Liver (tissue), 9 donors: ENCODE data around the gene ADGRV1. TPM values are rescaled to one million over a fixed set of nuclear protein-coding genes. Genes with fewer than 3 reads are reported as not detected.

Source experiments
- DNase-seq: peaks from one replicate; pipeline ENCODE4 v3.0.0-alpha.2; 2017; ENCODE audit warnings: low spot score
- H3K27ac ChIP-seq, 2 donors: one replicate each; pipeline ENCODE4 v1.7.0; 2013; ENCODE audit warnings: inconsistent platforms in 2 of 2, low read length in 2 of 2, control low read depth in 1 of 2, low read depth in 1 of 2, mild to moderate bottlenecking in 1 of 2
- H3K27me3 ChIP-seq, 4 donors: one replicate each; pipeline versions ENCODE4 v1.6.1 to v1.7.0; 2013; ENCODE audit warnings: low read length in 3 of 4, inconsistent platforms in 1 of 4, mild to moderate bottlenecking in 1 of 4, moderate library complexity in 1 of 4; ENCODE audit not compliant: control insufficient read depth in 4 of 4, insufficient read depth in 4 of 4
- H3K36me3 ChIP-seq, 4 donors: one replicate each; pipeline versions ENCODE4 v1.6.1 to v1.7.0; 2013; ENCODE audit warnings: low read length in 3 of 4, mild to moderate bottlenecking in 3 of 4, low read depth in 1 of 4, moderate library complexity in 1 of 4; ENCODE audit not compliant: control insufficient read depth in 4 of 4, insufficient read depth in 3 of 4
- H3K4me1 ChIP-seq, 4 donors: one replicate each; pipeline versions ENCODE4 v1.6.1 to v1.7.0; 2013; ENCODE audit warnings: low read length in 3 of 4, mild to moderate bottlenecking in 3 of 4, moderate library complexity in 1 of 4; ENCODE audit not compliant: control insufficient read depth in 4 of 4, insufficient read depth in 4 of 4
- H3K4me3 ChIP-seq, 3 donors: one replicate each; pipeline versions ENCODE4 v1.6.1 to v1.7.0; 2013; ENCODE audit warnings: low read length in 3 of 3, control low read depth in 1 of 3, low read depth in 1 of 3, mild to moderate bottlenecking in 1 of 3
- H3K9ac ChIP-seq, 2 donors: one replicate each; pipeline ENCODE4 v1.7.0; 2013; ENCODE audit warnings: low read length in 2 of 2, mild to moderate bottlenecking in 2 of 2, moderate library complexity in 2 of 2, control low read depth in 1 of 2, low read depth in 1 of 2
- H3K9me3 ChIP-seq, 4 donors: one replicate each; pipeline versions ENCODE4 v1.6.1 to v1.7.0; 2013; ENCODE audit warnings: low read length in 3 of 4; ENCODE audit not compliant: control insufficient read depth in 4 of 4
- CTCF ChIP-seq: fragments of 150-350 bp; IDR thresholded peaks from 2 replicates; pipeline ENCODE4 v1.5.1; 2017; ENCODE audit warnings: improper control_type of control experiment, low read depth, low read length; ENCODE audit not compliant: missing input control
- EGR1 ChIP-seq, 2 donors: IDR thresholded peaks; 2 replicates each; pipeline ENCODE4 v1.6.1; 2016 to 2018; ENCODE audit warnings: antibody characterized with exemption in 2 of 2, low read depth in 2 of 2
- FOXA2 ChIP-seq: IDR thresholded peaks from 2 replicates; pipeline ENCODE4 v1.6.1; 2016; ENCODE audit warnings: antibody characterized with exemption
- GABPA ChIP-seq, 2 donors: IDR thresholded peaks in 1 of 2; conservative IDR thresholded peaks in 1 of 2; 2 replicates each; pipeline ENCODE4 v1.6.1; 2016; ENCODE audit warnings: antibody characterized with exemption in 2 of 2, mild to moderate bottlenecking in 1 of 2, moderate library complexity in 1 of 2
- HNF4G ChIP-seq: IDR thresholded peaks from 2 replicates; pipeline ENCODE4 v1.6.1; 2016; ENCODE audit warnings: antibody characterized with exemption
- JUND ChIP-seq, 2 donors: IDR thresholded peaks; 2 replicates each; pipeline ENCODE4 v1.6.1; 2016; ENCODE audit warnings: antibody characterized with exemption in 2 of 2
- NR2F2 ChIP-seq: IDR thresholded peaks from 2 replicates; pipeline ENCODE4 v1.6.1; 2016; ENCODE audit warnings: antibody characterized with exemption
- RAD21 ChIP-seq, 2 donors: IDR thresholded peaks; 2 replicates each; pipeline ENCODE4 v1.6.1; 2016; ENCODE audit warnings: antibody characterized with exemption in 2 of 2, mild to moderate bottlenecking in 2 of 2
- RXRA ChIP-seq, 2 donors: IDR thresholded peaks; 2 replicates each; pipeline ENCODE4 v1.6.1; 2017 to 2018; ENCODE audit warnings: antibody characterized with exemption in 2 of 2, mild to moderate bottlenecking in 1 of 2
- SP1 ChIP-seq: IDR thresholded peaks from 2 replicates; pipeline ENCODE4 v1.6.1; 2018; ENCODE audit warnings: antibody characterized with exemption, mild to moderate bottlenecking
- TAF1 ChIP-seq: conservative IDR thresholded peaks from 2 replicates; pipeline ENCODE4 v1.6.1; 2016; ENCODE audit warnings: antibody characterized with exemption, mild to moderate bottlenecking
- YY1 ChIP-seq: IDR thresholded peaks from 2 replicates; pipeline ENCODE4 v1.6.1; 2016; ENCODE audit warnings: antibody characterized with exemption, mild to moderate bottlenecking
- ZBTB33 ChIP-seq: IDR thresholded peaks from 2 replicates; pipeline ENCODE4 v1.6.1; 2016; ENCODE audit warnings: antibody characterized with exemption
- WGBS: extraction: QIAGEN DNeasy Blood & Tissue Kit; methylation state at CpG from one replicate; pipeline ENCODE4 v1.1.7; 2013; 5-methylcytosine and 5-hydroxymethylcytosine counted together
- polyA plus RNA-seq, 2 donors: library from polyadenylated mRNA; stranded (reverse) in 1 of 2; unstranded in 1 of 2; fragments of 200-250 nt in 1 of 2; fragments of >200 nt in 1 of 2; fragmentation: Nextera tagmentation in 1 of 2; extraction: Ambion mirVana in 1 of 2; gene quantifications; one replicate each; pipeline versions ENCODE4 v1.2.1 to v1.2.3, GENCODE V29; 2013 to 2015
- total RNA-seq, 2 donors: library from RNA; depleted of rRNA; stranded (reverse); fragments of >200 nt; gene quantifications; one replicate each; pipeline ENCODE4 v1.2.3, GENCODE V29; 2014
- TF ChIP-seq, protein P1 (sequence below): IDR thresholded peaks from 2 replicates; pipeline ENCODE4 v1.6.1; 2016; ENCODE audit warnings: antibody characterized with exemption
- TF ChIP-seq, protein P2 (sequence below): IDR thresholded peaks from 2 replicates; pipeline ENCODE4 v1.6.1; 2016; ENCODE audit warnings: antibody characterized with exemption, mild to moderate bottlenecking
- TF ChIP-seq, protein P3 (sequence below): IDR thresholded peaks from 2 replicates; pipeline ENCODE4 v1.6.1; 2016; ENCODE audit warnings: antibody characterized with exemption
- donor health status: healthy.
- donor health status: healthy.
- donor health status: healthy.
- donor health status: healthy.
- donor health status: healthy.

Gene ADGRV1
- total and polyA plus RNA-seq, 4 donors: 5.1 to 15.5 (median 9.6) TPM

DNA sequence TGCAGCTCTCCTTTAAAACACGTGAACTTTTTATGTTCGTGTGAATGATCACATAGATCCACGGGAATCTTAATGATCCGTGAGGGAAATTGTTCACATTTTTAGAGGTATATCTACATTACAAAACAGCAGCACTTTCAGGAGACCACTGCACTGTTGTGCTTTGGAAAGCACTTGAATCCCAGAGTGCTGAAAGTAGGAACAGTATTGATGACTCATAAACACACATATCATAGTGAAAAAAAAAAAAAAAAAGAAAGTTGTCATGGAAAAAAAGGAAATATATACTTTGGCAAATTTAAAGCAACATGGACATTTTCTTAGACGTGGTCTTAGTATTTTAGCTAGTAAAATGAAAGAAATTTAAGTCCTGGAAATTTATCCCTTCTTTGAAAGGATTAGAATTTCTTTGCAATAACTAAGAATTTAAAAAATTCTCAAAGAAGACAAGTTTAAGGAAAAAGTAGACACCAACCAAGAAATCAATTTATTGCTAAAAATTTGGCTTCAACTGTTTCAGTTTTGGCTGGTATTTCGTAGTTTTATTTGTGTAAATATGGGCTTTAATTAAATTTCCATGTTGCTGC, 55.4 kb downstream of the ADGRV1 start:
- DNase-seq: no peak
- H3K4me3 ChIP-seq: no peak overlapping the region
- no peaks in the 10 kb centered on the region for H3K9me3 ChIP-seq
- H3K4me1 ChIP-seq: no peaks in the 10 kb centered on the region
- peaks cover 0 to 6% (median 0%) of the 10 kb centered on the region in 4 donors for H3K27me3 ChIP-seq
- no peak overlapping the region for H3K27ac ChIP-seq
- no peak for TF ChIP-seq NR2F2
- TF ChIP-seq CTCF: no peak
- no peak for TF ChIP-seq RXRA (IDR thresholded peaks at IDR 0.05)
- TF ChIP-seq, protein P1, sequence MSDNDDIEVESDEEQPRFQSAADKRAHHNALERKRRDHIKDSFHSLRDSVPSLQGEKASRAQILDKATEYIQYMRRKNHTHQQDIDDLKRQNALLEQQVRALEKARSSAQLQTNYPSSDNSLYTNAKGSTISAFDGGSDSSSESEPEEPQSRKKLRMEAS: no peak
- TF ChIP-seq SP1: no peak
- TF ChIP-seq, protein P2, sequence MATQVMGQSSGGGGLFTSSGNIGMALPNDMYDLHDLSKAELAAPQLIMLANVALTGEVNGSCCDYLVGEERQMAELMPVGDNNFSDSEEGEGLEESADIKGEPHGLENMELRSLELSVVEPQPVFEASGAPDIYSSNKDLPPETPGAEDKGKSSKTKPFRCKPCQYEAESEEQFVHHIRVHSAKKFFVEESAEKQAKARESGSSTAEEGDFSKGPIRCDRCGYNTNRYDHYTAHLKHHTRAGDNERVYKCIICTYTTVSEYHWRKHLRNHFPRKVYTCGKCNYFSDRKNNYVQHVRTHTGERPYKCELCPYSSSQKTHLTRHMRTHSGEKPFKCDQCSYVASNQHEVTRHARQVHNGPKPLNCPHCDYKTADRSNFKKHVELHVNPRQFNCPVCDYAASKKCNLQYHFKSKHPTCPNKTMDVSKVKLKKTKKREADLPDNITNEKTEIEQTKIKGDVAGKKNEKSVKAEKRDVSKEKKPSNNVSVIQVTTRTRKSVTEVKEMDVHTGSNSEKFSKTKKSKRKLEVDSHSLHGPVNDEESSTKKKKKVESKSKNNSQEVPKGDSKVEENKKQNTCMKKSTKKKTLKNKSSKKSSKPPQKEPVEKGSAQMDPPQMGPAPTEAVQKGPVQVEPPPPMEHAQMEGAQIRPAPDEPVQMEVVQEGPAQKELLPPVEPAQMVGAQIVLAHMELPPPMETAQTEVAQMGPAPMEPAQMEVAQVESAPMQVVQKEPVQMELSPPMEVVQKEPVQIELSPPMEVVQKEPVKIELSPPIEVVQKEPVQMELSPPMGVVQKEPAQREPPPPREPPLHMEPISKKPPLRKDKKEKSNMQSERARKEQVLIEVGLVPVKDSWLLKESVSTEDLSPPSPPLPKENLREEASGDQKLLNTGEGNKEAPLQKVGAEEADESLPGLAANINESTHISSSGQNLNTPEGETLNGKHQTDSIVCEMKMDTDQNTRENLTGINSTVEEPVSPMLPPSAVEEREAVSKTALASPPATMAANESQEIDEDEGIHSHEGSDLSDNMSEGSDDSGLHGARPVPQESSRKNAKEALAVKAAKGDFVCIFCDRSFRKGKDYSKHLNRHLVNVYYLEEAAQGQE: no peak
- H3K9ac ChIP-seq: no peak overlapping the region
- WGBS: 71% methylated on average over 6 of the region's 6 CpGs
- no peaks in the 10 kb centered on the region for H3K36me3 ChIP-seq

DNA sequence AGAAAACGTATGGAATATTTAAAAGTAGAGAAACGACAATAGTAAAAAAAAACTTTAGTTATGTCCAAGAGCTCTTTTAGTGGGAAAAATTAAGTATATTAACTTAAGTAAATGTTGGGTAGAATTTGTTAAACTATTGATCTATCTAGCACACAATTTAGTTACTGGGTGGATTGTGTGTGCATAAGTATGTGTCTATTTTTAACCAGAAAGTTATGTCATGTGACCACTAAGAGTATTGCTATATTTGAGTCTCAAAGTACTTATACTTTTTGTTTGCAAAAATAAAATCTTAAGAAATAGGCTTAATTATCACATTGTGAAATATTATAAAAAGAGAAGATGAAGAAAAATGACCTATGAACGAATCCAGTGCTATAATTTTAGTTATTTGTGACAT, 56.8 kb downstream of the ADGRV1 start:
- DNase-seq: no peak
- 69% methylated on average over 3 of the region's 3 CpGs for WGBS
- H3K4me3 ChIP-seq: no peak overlapping the region
- H3K9me3 ChIP-seq: no peaks in the 10 kb centered on the region
- H3K27ac ChIP-seq: no peak overlapping the region
- no peaks in the 10 kb centered on the region for H3K36me3 ChIP-seq
- peaks cover 0 to 6% (median 0%) of the 10 kb centered on the region in 4 donors for H3K27me3 ChIP-seq
- no peaks in the 10 kb centered on the region for H3K4me1 ChIP-seq
- H3K9ac ChIP-seq: no peak overlapping the region
- TF ChIP-seq CTCF: no peak
- TF ChIP-seq HNF4G: no peak
- no peak for TF ChIP-seq ZBTB33
- TF ChIP-seq GABPA (IDR thresholded peaks at IDR 0.05 in 1 of 2, conservative IDR thresholded peaks at IDR 0.05 in 1 of 2): no peak
- TF ChIP-seq RXRA (IDR thresholded peaks at IDR 0.05): no peak
- TF ChIP-seq NR2F2: no peak
- TF ChIP-seq, protein P2: no peak
- no peak for TF ChIP-seq FOXA2
- TF ChIP-seq, protein P1: no peak
- TF ChIP-seq RAD21 (IDR thresholded peaks at IDR 0.05): no peak
- no peak for TF ChIP-seq JUND (IDR thresholded peaks at IDR 0.05)
- no peak for TF ChIP-seq YY1
- TF ChIP-seq, protein P3, sequence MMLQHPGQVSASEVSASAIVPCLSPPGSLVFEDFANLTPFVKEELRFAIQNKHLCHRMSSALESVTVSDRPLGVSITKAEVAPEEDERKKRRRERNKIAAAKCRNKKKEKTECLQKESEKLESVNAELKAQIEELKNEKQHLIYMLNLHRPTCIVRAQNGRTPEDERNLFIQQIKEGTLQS: no peak
- TF ChIP-seq EGR1 (IDR thresholded peaks at IDR 0.05; ENCODE audit: low read depth in 2 of 2): no peak
- no peak for TF ChIP-seq TAF1
- TF ChIP-seq SP1: no peak
